HepG2 (cell line): ENCODE measurements around the gene CSNK1D. TPM values are rescaled to one million over a fixed set of nuclear protein-coding genes. Genes with fewer than 3 reads are reported as not detected.

Source experiments
- EEA1 ChIP-seq: sonication (generic); formaldehyde crosslinking; IDR thresholded peaks from 2 replicates; pipeline ENCODE4 v1.5.1; 2020; ENCODE audit warnings: mild to moderate bottlenecking, missing genetic modification reagents, borderline replicate concordance
- HIVEP1 ChIP-seq: sonication (generic); formaldehyde crosslinking; IDR thresholded peaks from 2 replicates; pipeline ENCODE4 v1.4.0; 2020; ENCODE audit warnings: mild to moderate bottlenecking, missing genetic modification reagents
- ISX ChIP-seq: sonication (generic); formaldehyde crosslinking; conservative IDR thresholded peaks from 2 replicates; pipeline ENCODE4 v1.5.0; 2020; ENCODE audit warnings: missing genetic modification reagents
- NAIF1 ChIP-seq: sonication (generic); formaldehyde crosslinking; IDR thresholded peaks from 2 replicates; pipeline ENCODE4 v1.5.0; 2020; ENCODE audit warnings: mild to moderate bottlenecking, missing genetic modification reagents, borderline replicate concordance
- NFRKB ChIP-seq: fragments of 450-650 bp; IDR thresholded peaks from 2 replicates; pipeline ENCODE4 v1.6.1; 2017
- NR1H2 ChIP-seq: sonication (generic); formaldehyde crosslinking; IDR thresholded peaks from 2 replicates; pipeline ENCODE4 v1.8.1; 2022; ENCODE audit warnings: low read depth, missing genetic modification reagents, borderline replicate concordance
- SAFB2 ChIP-seq: sonication (generic); formaldehyde crosslinking; IDR thresholded peaks from 2 replicates; pipeline ENCODE4 v1.5.1; 2020; ENCODE audit warnings: missing genetic modification reagents, low read depth, mild to moderate bottlenecking, borderline replicate concordance
- SOX6 ChIP-seq, 2 experiments: fragments of 450-650 bp in 1 of 2; sonication (generic) in 1 of 2; formaldehyde crosslinking in 1 of 2; IDR thresholded peaks; 2 replicates each; pipeline versions ENCODE4 v1.4.0 to v1.6.1; 2017 to 2020; ENCODE audit warnings: antibody characterized with exemption in 1 of 2, mild to moderate bottlenecking in 1 of 2, missing genetic modification reagents in 1 of 2
- ZFP1 ChIP-seq: IDR thresholded peaks from 2 replicates; pipeline ENCODE4 v1.6.1; 2016
- ZNF354B ChIP-seq: sonication (generic); formaldehyde crosslinking; IDR thresholded peaks from 2 replicates; pipeline ENCODE4 v1.8.0; 2022; ENCODE audit warnings: mild to moderate bottlenecking, missing genetic modification reagents
- ZNF383 ChIP-seq: sonication (generic); formaldehyde crosslinking; IDR thresholded peaks from 2 replicates; pipeline ENCODE4 v1.4.0; 2020; ENCODE audit warnings: missing genetic modification reagents, mild to moderate bottlenecking, borderline replicate concordance
- ZNF446 ChIP-seq: sonication (generic); formaldehyde crosslinking; IDR thresholded peaks from 2 replicates; pipeline ENCODE4 v1.5.0; 2020; ENCODE audit warnings: mild to moderate bottlenecking, missing genetic modification reagents
- ZNF572 ChIP-seq: sonication (generic); formaldehyde crosslinking; IDR thresholded peaks from 2 replicates; pipeline ENCODE4 v1.5.1; 2020; ENCODE audit warnings: mild to moderate bottlenecking, missing genetic modification reagents
- ZNF607 ChIP-seq: sonication (generic); formaldehyde crosslinking; IDR thresholded peaks from 2 replicates; pipeline ENCODE4 v1.5.1; 2020; ENCODE audit warnings: missing genetic modification reagents, mild to moderate bottlenecking, borderline replicate concordance
- ZNF788 ChIP-seq: sonication (generic); formaldehyde crosslinking; IDR thresholded peaks from 2 replicates; pipeline ENCODE4 v1.5.0; 2020; ENCODE audit warnings: mild to moderate bottlenecking, missing genetic modification reagents, borderline replicate concordance
- ZSCAN12 ChIP-seq: sonication (generic); formaldehyde crosslinking; IDR thresholded peaks from 2 replicates; pipeline ENCODE4 v1.9.0; 2021; ENCODE audit warnings: mild to moderate bottlenecking, missing genetic modification reagents
- polyA plus RNA-seq, 8 experiments: library from polyadenylated mRNA; depleted of rRNA in 3 of 8; stranded (reverse) in 7 of 8; unstranded in 1 of 8; fragments of >200 nt; fragmentation: Illumina TruSeq in 4 of 8; extraction: Trizol in 4 of 8; gene quantifications; 2 replicates each; pipeline versions ENCODE4 v1.2.1 to v1.2.3, GENCODE V29; 2011 to 2016; ENCODE audit warnings: low read depth in 4 of 8, missing spikeins in 1 of 8, mixed read lengths in 1 of 8; ENCODE audit not compliant: insufficient read depth in 1 of 8
- total RNA-seq, 5 experiments: library from RNA; depleted of rRNA; stranded (reverse); fragments of >200 nt; fragmentation: Illumina TruSeq; extraction: Trizol; gene quantifications; 2 replicates each; pipeline ENCODE4 v1.2.3, GENCODE V29; 2016; ENCODE audit warnings: low read depth in 1 of 5
- TF ChIP-seq, protein P1 (sequence below): sonication (generic); formaldehyde crosslinking; IDR thresholded peaks from 2 replicates; pipeline ENCODE4 v1.5.1; 2020; ENCODE audit warnings: mild to moderate bottlenecking, missing genetic modification reagents, moderate library complexity
- TF ChIP-seq, protein P2 (sequence below): sonication (generic); formaldehyde crosslinking; IDR thresholded peaks from 2 replicates; pipeline ENCODE4 v1.4.0; 2020; ENCODE audit warnings: mild to moderate bottlenecking, missing genetic modification reagents
- TF ChIP-seq, protein P3 (sequence below): sonication (generic); formaldehyde crosslinking; IDR thresholded peaks from 2 replicates; pipeline ENCODE4 v1.4.0; 2020; ENCODE audit warnings: missing genetic modification reagents, borderline replicate concordance
- TF ChIP-seq, protein P4 (sequence below): IDR thresholded peaks from 2 replicates; pipeline ENCODE4 v1.6.1; 2012; ENCODE audit warnings: low read length, improper control_type of control experiment
- TF ChIP-seq, protein P5 (sequence below): sonication (generic); formaldehyde crosslinking; IDR thresholded peaks from 2 replicates; pipeline ENCODE4 v1.4.0; 2020; ENCODE audit warnings: missing genetic modification reagents

Gene CSNK1D
- total and polyA plus RNA-seq, 2 of the 13 experiments (the other 11 are each of a cell fraction or from before 2014, with no cell fraction given) = 31.5 to 128 TPM

DNA sequence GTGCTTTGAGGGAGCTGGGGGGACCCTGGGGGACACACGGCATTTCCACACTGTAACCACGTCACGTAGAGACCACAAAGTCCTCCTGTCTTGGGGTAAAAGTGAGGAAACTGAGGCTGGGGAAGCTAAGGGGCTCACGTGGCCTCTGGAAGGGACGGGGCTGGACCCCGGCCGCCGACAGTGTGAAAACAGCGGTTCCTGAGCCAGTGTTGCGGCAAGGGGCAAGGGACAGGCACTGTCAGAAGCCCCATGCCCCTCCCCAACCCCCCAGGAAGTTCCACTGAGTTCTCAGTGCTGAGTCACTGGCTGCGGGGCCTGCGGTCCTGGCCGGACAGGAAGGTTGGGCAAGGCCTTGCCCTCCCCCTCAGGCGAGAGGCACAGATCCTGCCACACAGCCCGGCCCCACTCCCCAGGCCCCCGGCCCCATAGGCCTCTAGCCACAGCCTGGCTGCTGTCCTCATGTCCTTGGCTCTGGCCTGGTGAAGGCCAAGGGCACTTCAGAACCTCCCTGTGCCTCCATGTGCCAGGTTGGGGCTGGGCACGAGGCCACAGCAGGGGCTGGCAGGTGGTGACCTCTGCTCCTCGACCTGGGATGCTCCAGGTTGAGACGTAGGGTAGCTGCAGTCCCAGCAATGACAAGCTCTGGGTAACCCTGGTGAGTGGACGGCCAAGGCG is 55.8 kb downstream of the CSNK1D start (continued):
- TF ChIP-seq, protein P1, sequence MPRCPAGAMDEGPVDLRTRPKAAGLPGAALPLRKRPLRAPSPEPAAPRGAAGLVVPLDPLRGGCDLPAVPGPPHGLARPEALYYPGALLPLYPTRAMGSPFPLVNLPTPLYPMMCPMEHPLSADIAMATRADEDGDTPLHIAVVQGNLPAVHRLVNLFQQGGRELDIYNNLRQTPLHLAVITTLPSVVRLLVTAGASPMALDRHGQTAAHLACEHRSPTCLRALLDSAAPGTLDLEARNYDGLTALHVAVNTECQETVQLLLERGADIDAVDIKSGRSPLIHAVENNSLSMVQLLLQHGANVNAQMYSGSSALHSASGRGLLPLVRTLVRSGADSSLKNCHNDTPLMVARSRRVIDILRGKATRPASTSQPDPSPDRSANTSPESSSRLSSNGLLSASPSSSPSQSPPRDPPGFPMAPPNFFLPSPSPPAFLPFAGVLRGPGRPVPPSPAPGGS (CRISPR knock-in tag) = no peak
- no peak for TF ChIP-seq ZSCAN12 (CRISPR knock-in tag)
- peak; percentile 66; the same call in 1 of the 2 replicates for TF ChIP-seq HIVEP1 (CRISPR knock-in tag)
- TF ChIP-seq, protein P2, sequence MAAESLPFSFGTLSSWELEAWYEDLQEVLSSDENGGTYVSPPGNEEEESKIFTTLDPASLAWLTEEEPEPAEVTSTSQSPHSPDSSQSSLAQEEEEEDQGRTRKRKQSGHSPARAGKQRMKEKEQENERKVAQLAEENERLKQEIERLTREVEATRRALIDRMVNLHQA = no peak
- TF ChIP-seq ZNF383 (CRISPR knock-in tag) = no peak
- TF ChIP-seq, protein P3, sequence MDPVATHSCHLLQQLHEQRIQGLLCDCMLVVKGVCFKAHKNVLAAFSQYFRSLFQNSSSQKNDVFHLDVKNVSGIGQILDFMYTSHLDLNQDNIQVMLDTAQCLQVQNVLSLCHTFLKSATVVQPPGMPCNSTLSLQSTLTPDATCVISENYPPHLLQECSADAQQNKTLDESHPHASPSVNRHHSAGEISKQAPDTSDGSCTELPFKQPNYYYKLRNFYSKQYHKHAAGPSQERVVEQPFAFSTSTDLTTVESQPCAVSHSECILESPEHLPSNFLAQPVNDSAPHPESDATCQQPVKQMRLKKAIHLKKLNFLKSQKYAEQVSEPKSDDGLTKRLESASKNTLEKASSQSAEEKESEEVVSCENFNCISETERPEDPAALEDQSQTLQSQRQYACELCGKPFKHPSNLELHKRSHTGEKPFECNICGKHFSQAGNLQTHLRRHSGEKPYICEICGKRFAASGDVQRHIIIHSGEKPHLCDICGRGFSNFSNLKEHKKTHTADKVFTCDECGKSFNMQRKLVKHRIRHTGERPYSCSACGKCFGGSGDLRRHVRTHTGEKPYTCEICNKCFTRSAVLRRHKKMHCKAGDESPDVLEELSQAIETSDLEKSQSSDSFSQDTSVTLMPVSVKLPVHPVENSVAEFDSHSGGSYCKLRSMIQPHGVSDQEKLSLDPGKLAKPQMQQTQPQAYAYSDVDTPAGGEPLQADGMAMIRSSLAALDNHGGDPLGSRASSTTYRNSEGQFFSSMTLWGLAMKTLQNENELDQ (CRISPR knock-in tag) = peak; percentile 84; the same call in 1 of the 2 replicates
- no peak for TF ChIP-seq ZNF572 (CRISPR knock-in tag)
- TF ChIP-seq ISX (CRISPR knock-in tag) = peak; percentile 85; the same call in 1 of the 2 replicates
- no peak for TF ChIP-seq ZNF446 (CRISPR knock-in tag)
- TF ChIP-seq NR1H2 (CRISPR knock-in tag) = peak; percentile 87
- no peak for TF ChIP-seq ZNF788
- 0 out of 2 replicates have a peak, but pooled peaks have one; percentile 62 for TF ChIP-seq EEA1 (CRISPR knock-in tag)
- TF ChIP-seq NAIF1 = no peak
- no peak for TF ChIP-seq SOX6 (IDR thresholded peaks at IDR 0.05)
- peak; percentile 69; the same call in 1 of the 2 replicates for TF ChIP-seq SOX6 (CRISPR knock-in tag; IDR thresholded peaks at IDR 0.05)
- no peak; the same call in 1 of the 2 replicates for TF ChIP-seq ZNF607
- TF ChIP-seq, protein P4, sequence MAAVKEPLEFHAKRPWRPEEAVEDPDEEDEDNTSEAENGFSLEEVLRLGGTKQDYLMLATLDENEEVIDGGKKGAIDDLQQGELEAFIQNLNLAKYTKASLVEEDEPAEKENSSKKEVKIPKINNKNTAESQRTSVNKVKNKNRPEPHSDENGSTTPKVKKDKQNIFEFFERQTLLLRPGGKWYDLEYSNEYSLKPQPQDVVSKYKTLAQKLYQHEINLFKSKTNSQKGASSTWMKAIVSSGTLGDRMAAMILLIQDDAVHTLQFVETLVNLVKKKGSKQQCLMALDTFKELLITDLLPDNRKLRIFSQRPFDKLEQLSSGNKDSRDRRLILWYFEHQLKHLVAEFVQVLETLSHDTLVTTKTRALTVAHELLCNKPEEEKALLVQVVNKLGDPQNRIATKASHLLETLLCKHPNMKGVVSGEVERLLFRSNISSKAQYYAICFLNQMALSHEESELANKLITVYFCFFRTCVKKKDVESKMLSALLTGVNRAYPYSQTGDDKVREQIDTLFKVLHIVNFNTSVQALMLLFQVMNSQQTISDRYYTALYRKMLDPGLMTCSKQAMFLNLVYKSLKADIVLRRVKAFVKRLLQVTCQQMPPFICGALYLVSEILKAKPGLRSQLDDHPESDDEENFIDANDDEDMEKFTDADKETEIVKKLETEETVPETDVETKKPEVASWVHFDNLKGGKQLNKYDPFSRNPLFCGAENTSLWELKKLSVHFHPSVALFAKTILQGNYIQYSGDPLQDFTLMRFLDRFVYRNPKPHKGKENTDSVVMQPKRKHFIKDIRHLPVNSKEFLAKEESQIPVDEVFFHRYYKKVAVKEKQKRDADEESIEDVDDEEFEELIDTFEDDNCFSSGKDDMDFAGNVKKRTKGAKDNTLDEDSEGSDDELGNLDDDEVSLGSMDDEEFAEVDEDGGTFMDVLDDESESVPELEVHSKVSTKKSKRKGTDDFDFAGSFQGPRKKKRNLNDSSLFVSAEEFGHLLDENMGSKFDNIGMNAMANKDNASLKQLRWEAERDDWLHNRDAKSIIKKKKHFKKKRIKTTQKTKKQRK = no peak
- TF ChIP-seq ZNF354B = no peak
- no peak for TF ChIP-seq ZFP1 (CRISPR knock-in tag)
- TF ChIP-seq, protein P5, sequence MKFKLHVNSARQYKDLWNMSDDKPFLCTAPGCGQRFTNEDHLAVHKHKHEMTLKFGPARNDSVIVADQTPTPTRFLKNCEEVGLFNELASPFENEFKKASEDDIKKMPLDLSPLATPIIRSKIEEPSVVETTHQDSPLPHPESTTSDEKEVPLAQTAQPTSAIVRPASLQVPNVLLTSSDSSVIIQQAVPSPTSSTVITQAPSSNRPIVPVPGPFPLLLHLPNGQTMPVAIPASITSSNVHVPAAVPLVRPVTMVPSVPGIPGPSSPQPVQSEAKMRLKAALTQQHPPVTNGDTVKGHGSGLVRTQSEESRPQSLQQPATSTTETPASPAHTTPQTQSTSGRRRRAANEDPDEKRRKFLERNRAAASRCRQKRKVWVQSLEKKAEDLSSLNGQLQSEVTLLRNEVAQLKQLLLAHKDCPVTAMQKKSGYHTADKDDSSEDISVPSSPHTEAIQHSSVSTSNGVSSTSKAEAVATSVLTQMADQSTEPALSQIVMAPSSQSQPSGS = peak; percentile 22; the same call in 1 of the 2 replicates
- TF ChIP-seq SAFB2 (CRISPR knock-in tag) = no peak
- no peak for TF ChIP-seq NFRKB
